Prostate gland (tissue), 2 donors: ENCODE measurements around the gene ZMYND8.

Source experiments
- POLR2A ChIP-seq: fragments of 450-650 bp; IDR thresholded peaks from one replicate; pipeline ENCODE4 v1.6.1; 2016; ENCODE audit warnings: antibody characterized with exemption, mild to moderate bottlenecking
- POLR2AphosphoS5 ChIP-seq: sonication (generic); formaldehyde crosslinking; IDR thresholded peaks from one replicate; pipeline ENCODE4 v1.6.1; 2017; ENCODE audit warnings: antibody characterized with exemption
- TF ChIP-seq, protein P1 (sequence below), 4 experiments: fragments of 200-600 bp in 2 of 4; fragments of 450-650 bp in 2 of 4; sonication (generic) in 2 of 4; IDR thresholded peaks; 1 replicate in 3 of 4; 2 replicates in 1 of 4; pipeline ENCODE4 v1.5.1; 2016 to 2019; ENCODE audit warnings: antibody characterized with exemption in 4 of 4, mild to moderate bottlenecking in 2 of 4, moderate library complexity in 2 of 4

DNA sequence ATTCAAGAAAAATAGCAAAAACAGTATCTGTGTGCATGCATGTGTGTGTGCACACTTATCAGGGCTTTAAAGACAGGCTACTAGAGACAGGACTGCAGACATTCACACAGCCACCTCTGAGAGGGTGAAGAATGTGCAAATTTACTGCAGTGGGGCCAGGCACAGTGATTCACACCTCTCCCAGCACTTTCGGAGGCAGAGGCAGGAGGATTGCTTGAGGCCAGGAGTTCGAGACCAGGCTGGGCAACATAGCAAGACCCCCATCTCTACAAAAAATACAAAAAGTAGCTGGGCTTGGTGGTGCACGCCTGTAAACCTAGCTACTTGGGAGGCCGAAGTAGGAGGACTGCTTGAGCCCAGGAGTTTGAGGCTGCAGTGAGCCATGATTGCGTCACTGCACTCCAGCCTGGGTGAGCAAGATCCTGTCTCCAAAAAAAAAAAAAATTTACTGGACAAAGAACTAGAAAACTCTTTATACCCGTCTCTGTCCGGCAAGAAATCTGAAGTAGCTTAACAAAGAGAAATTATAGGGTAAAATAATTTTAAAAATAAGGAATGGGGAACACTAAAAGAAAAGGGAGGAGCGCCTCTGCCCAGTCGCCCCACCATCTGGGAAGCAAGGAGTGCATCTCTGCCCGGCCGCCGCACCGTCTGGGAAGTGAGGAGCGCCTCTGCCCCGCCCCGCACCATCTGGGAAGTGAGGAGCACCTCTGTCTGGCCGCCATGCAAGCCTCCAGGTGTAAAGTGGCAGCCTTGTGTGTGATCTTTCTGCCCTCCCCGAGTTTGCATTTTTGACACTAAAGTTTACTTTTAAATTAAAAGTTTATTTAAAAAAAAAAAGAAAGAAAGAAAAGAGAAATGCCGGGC, 105.1 kb downstream of the ZMYND8 start:
- TF ChIP-seq POLR2A (no peak), POLR2AphosphoS5 (no peak)
- TF ChIP-seq, protein P1, sequence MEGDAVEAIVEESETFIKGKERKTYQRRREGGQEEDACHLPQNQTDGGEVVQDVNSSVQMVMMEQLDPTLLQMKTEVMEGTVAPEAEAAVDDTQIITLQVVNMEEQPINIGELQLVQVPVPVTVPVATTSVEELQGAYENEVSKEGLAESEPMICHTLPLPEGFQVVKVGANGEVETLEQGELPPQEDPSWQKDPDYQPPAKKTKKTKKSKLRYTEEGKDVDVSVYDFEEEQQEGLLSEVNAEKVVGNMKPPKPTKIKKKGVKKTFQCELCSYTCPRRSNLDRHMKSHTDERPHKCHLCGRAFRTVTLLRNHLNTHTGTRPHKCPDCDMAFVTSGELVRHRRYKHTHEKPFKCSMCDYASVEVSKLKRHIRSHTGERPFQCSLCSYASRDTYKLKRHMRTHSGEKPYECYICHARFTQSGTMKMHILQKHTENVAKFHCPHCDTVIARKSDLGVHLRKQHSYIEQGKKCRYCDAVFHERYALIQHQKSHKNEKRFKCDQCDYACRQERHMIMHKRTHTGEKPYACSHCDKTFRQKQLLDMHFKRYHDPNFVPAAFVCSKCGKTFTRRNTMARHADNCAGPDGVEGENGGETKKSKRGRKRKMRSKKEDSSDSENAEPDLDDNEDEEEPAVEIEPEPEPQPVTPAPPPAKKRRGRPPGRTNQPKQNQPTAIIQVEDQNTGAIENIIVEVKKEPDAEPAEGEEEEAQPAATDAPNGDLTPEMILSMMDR (IDR thresholded peaks at IDR 0.05): no peak
